ENCODE measurements around the gene ZNF432. TPM values are rescaled to one million over a fixed set of nuclear protein-coding genes. Genes with fewer than 3 reads are reported as not detected.
A peak's percentile ranks its signal among the peaks of the same experiment; 100 is the strongest.
"Not testable (repeated sequence)": the region's sequence is repeated elsewhere in the genome, so short reads cannot be mapped to it uniquely, and the experiment has no call there.

Gene ZNF432
- total and polyA plus RNA-seq, 8 donors = 8.7 to 27.9 (median 24.5) TPM

DNA sequence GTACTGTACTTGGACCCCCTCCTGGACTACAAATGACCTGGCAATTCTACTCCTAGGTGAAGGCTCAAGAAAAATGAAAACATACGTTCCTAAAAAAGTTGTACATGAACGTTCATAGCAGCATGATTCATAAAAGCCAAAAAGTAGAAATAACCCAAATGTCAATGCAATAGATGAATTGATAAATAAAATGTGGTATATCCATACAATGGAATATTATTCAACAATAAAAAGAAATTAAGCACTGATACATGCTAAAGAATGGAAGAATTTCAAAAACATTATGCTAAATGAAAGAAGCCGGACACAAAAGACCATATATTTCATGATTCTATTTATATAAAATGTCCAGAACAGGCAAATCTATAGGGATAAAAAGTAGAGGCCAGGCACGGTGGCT lies 9.5 kb downstream of the ZNF432 start:
- Histone ChIP-seq H3K36me3 (peaks cover 19 to 99% of the 10 kb centered on the region in 2 donors), H3K27me3 (no peaks in the 10 kb centered on the region), H3K4me3 (no peak overlapping the region), H3K4me1 (no peaks in the 10 kb centered on the region), H3K9me3 (peaks cover 10 to 91% of the 10 kb centered on the region in 2 donors), H3K27ac (no peak overlapping the region)
- intact Hi-C loops (cut with DNase I) = no loop called here
- ATAC-seq = no peak
- DNase-seq = no peak
- TF ChIP-seq, protein P1, sequence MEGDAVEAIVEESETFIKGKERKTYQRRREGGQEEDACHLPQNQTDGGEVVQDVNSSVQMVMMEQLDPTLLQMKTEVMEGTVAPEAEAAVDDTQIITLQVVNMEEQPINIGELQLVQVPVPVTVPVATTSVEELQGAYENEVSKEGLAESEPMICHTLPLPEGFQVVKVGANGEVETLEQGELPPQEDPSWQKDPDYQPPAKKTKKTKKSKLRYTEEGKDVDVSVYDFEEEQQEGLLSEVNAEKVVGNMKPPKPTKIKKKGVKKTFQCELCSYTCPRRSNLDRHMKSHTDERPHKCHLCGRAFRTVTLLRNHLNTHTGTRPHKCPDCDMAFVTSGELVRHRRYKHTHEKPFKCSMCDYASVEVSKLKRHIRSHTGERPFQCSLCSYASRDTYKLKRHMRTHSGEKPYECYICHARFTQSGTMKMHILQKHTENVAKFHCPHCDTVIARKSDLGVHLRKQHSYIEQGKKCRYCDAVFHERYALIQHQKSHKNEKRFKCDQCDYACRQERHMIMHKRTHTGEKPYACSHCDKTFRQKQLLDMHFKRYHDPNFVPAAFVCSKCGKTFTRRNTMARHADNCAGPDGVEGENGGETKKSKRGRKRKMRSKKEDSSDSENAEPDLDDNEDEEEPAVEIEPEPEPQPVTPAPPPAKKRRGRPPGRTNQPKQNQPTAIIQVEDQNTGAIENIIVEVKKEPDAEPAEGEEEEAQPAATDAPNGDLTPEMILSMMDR (IDR thresholded peaks at IDR 0.05) = no peak

DNA sequence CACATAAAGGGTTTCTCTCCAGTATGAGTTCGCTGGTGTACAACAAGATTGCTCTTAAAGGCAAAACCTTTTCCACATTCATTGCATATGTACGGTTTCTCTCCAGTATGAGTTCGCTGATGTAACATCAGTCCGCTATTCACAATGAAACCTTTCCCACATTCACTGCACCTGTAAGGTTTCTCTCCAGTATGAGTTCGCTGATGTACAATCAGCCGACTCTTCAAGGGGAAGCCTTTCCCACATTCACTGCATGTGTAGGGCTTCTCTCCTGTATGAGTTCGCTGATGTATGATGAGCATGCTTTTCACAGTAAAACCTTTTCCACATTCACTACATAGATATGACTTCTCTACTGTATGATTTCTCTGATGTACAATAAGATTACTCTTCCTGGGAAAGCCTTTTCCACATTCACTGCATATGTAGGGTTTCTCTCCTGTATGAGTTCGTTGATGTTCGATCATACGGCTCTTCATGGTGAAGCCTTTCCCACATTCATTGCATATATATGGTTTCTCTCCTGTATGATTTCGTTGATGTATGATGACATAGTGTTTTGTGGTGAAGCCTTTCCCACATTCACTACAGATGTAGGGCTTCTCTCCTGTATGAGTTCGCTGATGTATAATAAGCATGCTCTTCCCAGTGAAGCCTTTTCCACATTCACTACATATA lies 14.4 kb downstream of the ZNF432 start:
- no peaks in the 10 kb centered on the region for H3K4me1 ChIP-seq
- TF ChIP-seq, protein P1 (IDR thresholded peaks at IDR 0.05) = no peak
- DNase-seq = no peak
- peaks cover 14 to 68% of the 10 kb centered on the region in 2 donors for H3K36me3 ChIP-seq
- ATAC-seq = no peak
- no peak overlapping the region for H3K27ac ChIP-seq
- no peak overlapping the region for H3K4me3 ChIP-seq
- H3K27me3 ChIP-seq = no peaks in the 10 kb centered on the region
- peaks cover 16 to 96% of the 10 kb centered on the region in 2 donors for H3K9me3 ChIP-seq
- intact Hi-C loops (cut with DNase I) = no loop called here

DNA sequence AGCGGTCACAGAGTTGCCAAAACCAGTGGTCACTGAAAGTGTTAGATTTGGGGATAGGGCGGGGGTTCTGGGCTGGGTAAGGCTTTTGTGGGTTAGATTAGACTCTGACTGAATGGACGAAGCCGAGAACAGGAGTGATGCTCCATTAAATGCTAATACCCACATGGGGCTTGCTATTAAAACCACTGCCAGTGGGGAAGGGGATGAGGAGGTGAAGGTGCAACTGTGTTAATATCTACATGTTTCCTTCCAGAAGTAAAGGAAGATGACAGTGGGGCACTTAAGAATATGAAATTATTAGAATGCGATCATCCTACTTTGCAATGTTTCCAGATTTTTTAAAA lies 19.9 kb downstream of the ZNF432 start:
- peak; percentile 38 for ATAC-seq
- peaks cover 0 to 43% of the 10 kb centered on the region in 2 donors for H3K36me3 ChIP-seq
- no peak for DNase-seq
- H3K27ac ChIP-seq = peak overlapping the region; percentile 93 to 95
- H3K4me1 ChIP-seq = peaks cover 0 to 8% of the 10 kb centered on the region in 2 donors
- no peaks in the 10 kb centered on the region for H3K27me3 ChIP-seq
- H3K9me3 ChIP-seq = peaks cover 1 to 73% of the 10 kb centered on the region in 2 donors
- peak overlapping the region; percentile 49 to 76 for H3K4me3 ChIP-seq
- intact Hi-C loops (cut with DNase I) = no loop called here
- TF ChIP-seq, protein P1 (IDR thresholded peaks at IDR 0.05) = no peak

DNA sequence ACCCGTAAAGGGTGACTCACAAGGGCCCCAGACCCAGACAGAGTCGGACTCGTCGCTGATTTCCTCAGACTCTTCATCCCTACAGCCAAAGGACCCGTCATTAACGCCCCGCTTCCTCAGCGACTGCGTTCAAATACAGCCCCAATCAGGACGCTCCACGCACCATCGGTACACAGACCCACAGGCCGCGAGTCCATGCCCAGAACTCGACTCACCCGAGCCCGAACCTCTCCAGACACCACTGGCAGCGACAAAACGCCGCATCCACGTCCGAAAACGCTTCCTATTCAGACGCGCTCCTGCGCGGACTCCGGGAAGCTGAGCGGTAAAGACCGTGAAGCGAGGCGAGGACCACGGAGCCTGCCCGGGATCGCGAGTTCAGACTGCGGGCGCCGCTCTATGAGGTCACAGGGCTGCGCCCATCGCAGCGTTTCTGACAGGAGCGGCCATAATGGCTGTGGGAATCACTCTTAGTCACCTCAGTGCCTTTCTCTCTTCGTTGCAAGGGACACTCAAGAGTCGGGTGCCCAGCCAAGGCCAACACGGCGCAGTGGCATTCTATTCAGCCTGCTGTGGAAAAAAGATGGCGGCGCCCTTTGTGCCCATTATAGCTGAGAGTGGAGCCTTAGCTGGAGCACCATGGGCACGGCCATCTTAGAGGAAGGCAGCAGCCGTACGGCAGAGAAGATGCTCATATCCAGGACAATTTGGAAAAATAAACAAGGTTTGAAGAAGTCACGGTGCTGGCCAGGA lies 20.4 kb downstream of the ZNF432 start, which contains the start of gene ZNF614:
TSS of gene ZNF614 (minus strand) at position 353 of the 753 bp plus-strand sequence. CDS start 2,634 bp downstream, outside the sequence.
- Histone ChIP-seq H3K9me3 (peaks cover 0 to 73% of the 10 kb centered on the region in 2 donors), H3K36me3 (peaks cover 0 to 43% of the 10 kb centered on the region in 2 donors), H3K4me1 (peaks cover 0 to 8% of the 10 kb centered on the region in 2 donors), H3K27ac (peak within 1 kb of the TSS; percentile 93 to 95), H3K4me3 (peak within 1 kb of the TSS; percentile 49 to 76), H3K27me3 (no peaks in the 10 kb centered on the region)
- ATAC-seq (peak; percentile 98), DNase-seq (peak; percentile 90 to 96 (median 92))
- TF ChIP-seq, protein P1 (IDR thresholded peaks at IDR 0.05) = no peak
- intact Hi-C loops (cut with DNase I) = no loop called here

DNA sequence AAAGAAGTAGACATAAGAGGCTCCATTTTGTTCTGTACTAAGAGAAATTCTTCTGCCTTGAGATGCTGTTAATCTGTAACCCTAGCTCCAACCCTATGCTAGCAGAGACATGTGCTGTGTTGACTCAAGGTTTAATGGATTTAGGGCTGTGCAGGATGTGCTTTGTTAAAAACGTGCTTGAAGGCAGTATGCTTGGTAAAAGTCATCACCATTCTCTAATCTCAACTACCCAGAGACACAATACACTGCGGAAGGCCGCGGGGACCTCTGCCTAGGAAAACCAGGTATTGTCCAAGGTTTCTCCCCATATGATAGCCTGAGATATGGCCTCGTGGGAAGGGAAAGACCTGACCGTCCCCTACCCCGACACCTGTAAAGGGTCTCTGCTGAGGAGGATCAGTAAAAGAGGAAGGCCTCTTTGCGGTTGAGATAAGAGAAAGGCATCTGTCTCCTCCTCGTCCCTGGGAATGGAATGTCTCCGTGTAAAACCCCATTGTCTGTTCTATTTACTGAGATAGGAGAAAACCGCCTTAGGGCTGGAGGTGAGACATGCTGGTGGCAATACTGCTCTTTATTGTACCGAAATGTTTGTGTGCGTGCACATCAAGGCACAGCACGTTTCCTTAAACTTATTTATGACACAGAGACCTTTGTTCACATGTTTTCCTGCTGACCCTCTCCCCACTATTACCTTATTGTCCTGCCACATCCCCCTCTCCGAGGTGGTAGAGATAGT lies 22.2 kb downstream of the ZNF432 start:
- H3K27ac ChIP-seq; intact Hi-C loops (cut with DNase I); H3K27me3 ChIP-seq; H3K4me3 ChIP-seq; ATAC-seq; DNase-seq; H3K4me1 ChIP-seq: not testable (repeated sequence)
- peaks cover 0 to 53% of the 10 kb centered on the region in 2 donors for H3K36me3 ChIP-seq
- H3K9me3 ChIP-seq = peaks cover 0 to 73% of the 10 kb centered on the region in 2 donors

DNA sequence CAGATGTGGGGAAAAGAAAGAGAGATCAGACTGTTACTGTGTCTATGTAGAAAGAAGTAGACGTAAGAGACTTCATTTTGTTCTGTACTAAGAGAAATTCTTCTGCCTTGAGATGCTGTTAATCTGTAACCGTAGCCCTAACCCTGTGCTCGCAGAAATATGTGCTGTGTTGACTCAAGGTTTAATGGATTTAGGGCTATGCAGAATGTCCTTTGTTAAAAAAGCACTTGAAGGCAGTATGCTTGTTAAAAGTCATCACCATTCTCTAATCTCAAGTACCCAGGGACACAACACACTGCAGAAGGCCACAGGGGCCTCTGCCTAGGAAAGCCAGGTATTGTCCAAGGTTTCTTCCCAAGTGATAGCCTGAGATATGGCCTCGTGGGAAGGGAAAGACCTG lies 24.2 kb downstream of the ZNF432 start:
- intact Hi-C loops (cut with DNase I); H3K4me3 ChIP-seq; ATAC-seq; DNase-seq; H3K27me3 ChIP-seq; H3K27ac ChIP-seq; H3K4me1 ChIP-seq: not testable (repeated sequence)
- H3K9me3 ChIP-seq = peaks cover 0 to 75% of the 10 kb centered on the region in 2 donors
- peaks cover 0 to 72% of the 10 kb centered on the region in 2 donors for H3K36me3 ChIP-seq

All from left lung (tissue), 10 donors.